H9 (cell line): Measurements from ENCODE around the gene CHRNA4. TPM values are rescaled to one million over a fixed set of nuclear protein-coding genes. Genes with fewer than 3 reads are reported as not detected.

Experiments used
- DNase-seq: peaks from one replicate; pipeline ENCODE4 v3.0.0-alpha.2; 2017
- H2AFZ ChIP-seq: one replicate; pipeline ENCODE4 v1.6.1; 2013; ENCODE audit warnings: mild to moderate bottlenecking, low read length, control low read depth, moderate library complexity
- H2AK5ac ChIP-seq: 2 replicates; pipeline ENCODE4 v1.6.1; 2013; ENCODE audit warnings: low read length, control low read depth, mixed read lengths; ENCODE audit not compliant: insufficient read length
- H2BK120ac ChIP-seq: one replicate; pipeline ENCODE4 v1.6.1; 2013; ENCODE audit warnings: low read depth, mild to moderate bottlenecking, low read length, control low read depth, inconsistent platforms; ENCODE audit not compliant: poor library complexity, severe bottlenecking
- H2BK12ac ChIP-seq: 2 replicates; pipeline ENCODE4 v1.6.1; 2013; ENCODE audit warnings: low read length, control low read depth, mixed read lengths, low read depth; ENCODE audit not compliant: insufficient read length
- H2BK15ac ChIP-seq: 2 replicates; pipeline ENCODE4 v1.6.1; 2013; ENCODE audit warnings: low read depth, low read length, control low read depth
- H2BK20ac ChIP-seq: one replicate; pipeline ENCODE4 v1.6.1; 2013; ENCODE audit warnings: low read depth, mild to moderate bottlenecking, low read length, control low read depth, inconsistent platforms; ENCODE audit not compliant: poor library complexity, severe bottlenecking
- H2BK5ac ChIP-seq: 2 replicates; pipeline ENCODE4 v1.6.1; 2013; ENCODE audit warnings: low read length, control low read depth, mixed read lengths; ENCODE audit not compliant: insufficient read length
- H3K14ac ChIP-seq: 2 replicates; pipeline ENCODE4 v1.6.1; 2013; ENCODE audit warnings: low read length, control low read depth; ENCODE audit not compliant: insufficient read depth
- H3K18ac ChIP-seq: 2 replicates; pipeline ENCODE4 v1.6.1; 2013; ENCODE audit warnings: low read depth, mild to moderate bottlenecking, mixed read lengths, low read length, control low read depth; ENCODE audit not compliant: insufficient read length
- H3K23ac ChIP-seq: 2 replicates; pipeline ENCODE4 v1.6.1; 2013; ENCODE audit warnings: low read length, control low read depth, mixed read lengths, low read depth; ENCODE audit not compliant: insufficient read length
- H3K23me2 ChIP-seq: 2 replicates; pipeline ENCODE4 v1.6.1; 2013; ENCODE audit warnings: low read depth, mild to moderate bottlenecking, mixed read lengths, low read length, control low read depth; ENCODE audit not compliant: insufficient read length, poor library complexity, severe bottlenecking
- H3K27ac ChIP-seq: 2 replicates; pipeline ENCODE4 v1.5.1; 2013; ENCODE audit warnings: low read length, control low read depth, mixed read lengths, low read depth; ENCODE audit not compliant: insufficient read length
- H3K27me3 ChIP-seq: 2 replicates; pipeline ENCODE4 v1.6.1; 2013; ENCODE audit warnings: low read length, control low read depth, inconsistent platforms; ENCODE audit not compliant: insufficient read depth
- H3K4ac ChIP-seq: 2 replicates; pipeline ENCODE4 v1.6.1; 2013; ENCODE audit warnings: low read depth, mild to moderate bottlenecking, control low read depth, inconsistent platforms, low read length, moderate library complexity
- H3K4me1 ChIP-seq: 2 replicates; pipeline ENCODE4 v1.6.1; 2013; ENCODE audit warnings: low read length, control low read depth, inconsistent platforms; ENCODE audit not compliant: insufficient read depth
- H3K4me2 ChIP-seq: 2 replicates; pipeline ENCODE4 v1.6.1; 2013; ENCODE audit warnings: low read length, control low read depth, mixed read lengths; ENCODE audit not compliant: insufficient read length, insufficient read depth
- H3K56ac ChIP-seq: 2 replicates; pipeline ENCODE4 v1.6.1; 2013; ENCODE audit warnings: low read depth, mild to moderate bottlenecking, mixed read lengths, low read length, control low read depth; ENCODE audit not compliant: insufficient read length
- H3K79me1 ChIP-seq: 2 replicates; pipeline ENCODE4 v1.6.1; 2013; ENCODE audit warnings: low read depth, mild to moderate bottlenecking, moderate library complexity, low read length, control low read depth, inconsistent platforms; ENCODE audit not compliant: insufficient read depth, poor library complexity, severe bottlenecking
- H3K79me2 ChIP-seq: 2 replicates; pipeline ENCODE4 v1.6.1; 2013; ENCODE audit warnings: low read length, control low read depth, inconsistent platforms; ENCODE audit not compliant: insufficient read depth
- H3K9ac ChIP-seq: 2 replicates; pipeline ENCODE4 v1.6.1; 2013; ENCODE audit warnings: low read length, control low read depth, mixed read lengths; ENCODE audit not compliant: insufficient read length; ENCODE audit errors: extremely low read depth
- H3K9me3 ChIP-seq: one replicate; pipeline ENCODE4 v1.6.1; 2013; ENCODE audit warnings: low read depth, low read length, inconsistent platforms; ENCODE audit not compliant: control insufficient read depth
- H3T11ph ChIP-seq: one replicate; pipeline ENCODE4 v1.6.1; 2013; ENCODE audit warnings: mild to moderate bottlenecking, low read length, control low read depth, inconsistent platforms
- H4K20me1 ChIP-seq: one replicate; pipeline ENCODE4 v1.6.1; 2013; ENCODE audit not compliant: control insufficient read depth, insufficient read length, insufficient read depth
- H4K5ac ChIP-seq: 2 replicates; pipeline ENCODE4 v1.6.1; 2013; ENCODE audit warnings: low read depth, mild to moderate bottlenecking, mixed read lengths, low read length, control low read depth; ENCODE audit not compliant: insufficient read length
- H4K8ac ChIP-seq: replicated peaks from 2 replicates; pipeline ENCODE4 v1.6.1; 2013; ENCODE audit warnings: low read length, control low read depth, mixed read lengths, low read depth; ENCODE audit not compliant: insufficient read length
- H4K91ac ChIP-seq: 2 replicates; pipeline ENCODE4 v1.6.1; 2013; ENCODE audit warnings: low read depth, mild to moderate bottlenecking, moderate library complexity, mixed read lengths, low read length, control low read depth; ENCODE audit not compliant: insufficient read length
- H3K27ac Mint-ChIP-seq, 3 experiments: 2 replicates in 2 of 3; 3 replicates in 1 of 3; pipeline ENCODE4 v1.8.0; 2020 to 2021; ENCODE audit warnings: mixed read lengths in 3 of 3, mild to moderate bottlenecking in 1 of 3, moderate library complexity in 1 of 3
- H3K27me3 Mint-ChIP-seq: 2 replicates; pipeline ENCODE4 v1.8.0; 2021; ENCODE audit warnings: low read depth, mild to moderate bottlenecking, moderate library complexity, mixed read lengths
- H3K36me3 Mint-ChIP-seq, 3 experiments: 2 replicates in 2 of 3; 3 replicates in 1 of 3; pipeline ENCODE4 v1.8.0; 2020 to 2021; ENCODE audit warnings: low read depth in 3 of 3, mixed read lengths in 3 of 3; ENCODE audit not compliant: insufficient read depth in 1 of 3
- H3K4me1 Mint-ChIP-seq, 2 experiments: 2 replicates each; pipeline ENCODE4 v1.8.0; 2020; ENCODE audit warnings: mixed read lengths in 2 of 2
- H3K4me3 Mint-ChIP-seq, 2 experiments: 2 replicates in 1 of 2; 3 replicates in 1 of 2; pipeline ENCODE4 v1.8.0; 2020 to 2021; ENCODE audit warnings: mild to moderate bottlenecking in 2 of 2, mixed read lengths in 2 of 2, moderate library complexity in 1 of 2
- H3K9me3 Mint-ChIP-seq, 2 experiments: 2 replicates in 1 of 2; 3 replicates in 1 of 2; pipeline ENCODE4 v1.8.0; 2020; ENCODE audit warnings: mild to moderate bottlenecking in 2 of 2, mixed read lengths in 2 of 2, moderate library complexity in 1 of 2
- CTCF ChIP-seq: fragments of 200-600 bp; sonication (generic); conservative IDR thresholded peaks from 3 replicates; pipeline ENCODE4 v1.8.0; 2021; ENCODE audit warnings: antibody characterized with exemption, mild to moderate bottlenecking
- WGBS: extraction: QIAGEN DNeasy Blood & Tissue Kit; methylation state at CpG from one replicate; pipeline ENCODE4 v1.1.7; 2013; ENCODE audit warnings: missing lambda C conversion rate, low lambda C conversion rate, mixed read lengths; ENCODE audit not compliant: insufficient read length; ENCODE audit errors: extremely low coverage; 5-methylcytosine and 5-hydroxymethylcytosine counted together
- total RNA-seq: library from RNA; stranded (reverse); gene quantifications from 2 replicates; pipeline ENCODE4 v1.2.1, GENCODE V29; 2021

Gene CHRNA4
- total RNA-seq, 1 experiment from 2014 or later: 2.5 TPM

DNA sequence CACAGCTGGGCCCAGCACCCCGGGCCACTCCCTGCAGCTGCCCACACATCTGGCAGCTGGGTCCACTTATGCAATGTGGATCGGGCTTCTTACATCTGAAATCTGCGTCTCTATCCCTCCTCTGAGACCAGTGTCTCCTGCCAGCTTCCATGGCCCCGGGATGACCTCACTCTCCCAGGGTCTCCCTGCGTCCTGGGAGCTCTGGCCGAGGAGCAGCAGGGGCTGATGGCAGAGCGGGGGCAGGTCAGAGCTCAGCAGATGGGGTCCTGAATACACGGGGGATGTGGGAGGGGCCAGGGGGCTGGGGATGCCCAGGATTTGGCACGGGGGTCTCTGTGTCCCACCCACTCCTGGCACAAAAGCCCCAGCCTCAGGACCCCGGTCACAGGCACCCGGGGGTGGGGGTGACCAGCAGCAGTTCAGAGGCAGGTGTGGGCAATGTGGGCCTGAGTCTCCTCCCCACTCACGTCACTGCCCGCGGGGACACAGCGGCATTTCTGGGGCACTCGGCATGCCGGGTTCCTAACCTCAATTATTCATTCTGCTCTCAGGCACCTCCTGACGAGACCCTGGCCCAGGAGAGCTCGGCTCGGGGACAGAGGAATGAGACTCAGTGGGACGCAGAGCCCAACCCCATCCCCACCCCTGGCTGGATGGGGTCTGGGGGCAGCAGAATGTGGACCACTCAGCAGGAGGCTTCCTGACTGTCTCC lies 16.4 kb downstream of the CHRNA4 start:
- no peak overlapping the region for H3K4me3 Mint-ChIP-seq
- Histone ChIP-seq H3K79me1 (no peaks in the 10 kb centered on the region), H3K23ac (no peak overlapping the region), H2AFZ (no peak overlapping the region), H3K27me3 (no peaks in the 10 kb centered on the region), H2BK120ac (no peak overlapping the region), H3K27ac (no peak overlapping the region), H3K4ac (no peak overlapping the region), H3K4me1 (no peaks in the 10 kb centered on the region), H3K14ac (no peak overlapping the region; the same call in 1 of the 2 replicates), H2BK12ac (no peak overlapping the region), H3K23me2 (no peaks in the 10 kb centered on the region), H4K91ac (no peak overlapping the region), H3K4me2 (no peak overlapping the region), H4K8ac (no peak overlapping the region), H3K56ac (no peak overlapping the region), H3K18ac (no peak overlapping the region), H3K9ac (no peak overlapping the region), H4K20me1 (no peaks in the 10 kb centered on the region), H2BK5ac (no peak overlapping the region), H2BK20ac (no peak overlapping the region), H3K9me3 (no peaks in the 10 kb centered on the region), H2BK15ac (no peak overlapping the region), H4K5ac (no peak overlapping the region), H3K79me2 (no peaks in the 10 kb centered on the region), H3T11ph (no peak overlapping the region), H2AK5ac (no peak overlapping the region)
- H3K36me3 Mint-ChIP-seq: no peaks in the 10 kb centered on the region
- DNase-seq: no peak
- WGBS: no CpG with 5 or more reads among the region's 21 CpGs
- no peak for TF ChIP-seq CTCF
- peaks cover 13% of the 10 kb centered on the region for H3K27me3 Mint-ChIP-seq
- 0 out of 4 replicates have a peak, but pooled peaks cover 0 to 3% of the 10 kb centered on the region in 2 experiments for H3K4me1 Mint-ChIP-seq
- no peak overlapping the region for H3K27ac Mint-ChIP-seq
- H3K9me3 Mint-ChIP-seq: no peaks in the 10 kb centered on the region
